HEK293 (cell line): ENCODE measurements around the gene LY6G6F.

Experiments used
- CTCF ChIP-seq: fragments of 450-650 bp; formaldehyde crosslinking; IDR thresholded peaks from 2 replicates; pipeline ENCODE4 v1.5.1; 2016; ENCODE audit warnings: missing biosample characterization, missing genetic modification characterization
- ZBTB49 ChIP-seq: fragments of 450-650 bp; formaldehyde crosslinking; IDR thresholded peaks from 2 replicates; pipeline ENCODE4 v1.5.1; 2016; ENCODE audit warnings: missing biosample characterization, missing genetic modification characterization, low read depth
- ZNF280D ChIP-seq: fragments of 450-650 bp; formaldehyde crosslinking; IDR thresholded peaks from 2 replicates; pipeline ENCODE4 v1.5.1; 2016; ENCODE audit warnings: missing biosample characterization, missing genetic modification characterization
- ZNF624 ChIP-seq: fragments of 450-650 bp; formaldehyde crosslinking; IDR thresholded peaks from 2 replicates; pipeline ENCODE4 v1.5.1; 2017; ENCODE audit warnings: missing biosample characterization, missing genetic modification characterization
- ZSCAN23 ChIP-seq: fragments of 450-650 bp; formaldehyde crosslinking; IDR thresholded peaks from 2 replicates; pipeline ENCODE4 v1.5.1; 2016; ENCODE audit warnings: missing biosample characterization, missing genetic modification characterization
- ZSCAN30 ChIP-seq: fragments of 450-650 bp; IDR thresholded peaks from 2 replicates; pipeline ENCODE4 v1.5.1; 2018; ENCODE audit warnings: missing biosample characterization, mild to moderate bottlenecking, missing genetic modification characterization, moderate library complexity

GRCh38 chr6:31737315-31737990 is 30.8 kb downstream of the LY6G6F start:
- TF ChIP-seq ZSCAN30 (no peak), ZSCAN23 (tag by site-specific recombination) (no peak), ZNF280D (tag by site-specific recombination) (no peak), CTCF (tag by site-specific recombination) (no peak), ZBTB49 (tag by site-specific recombination) (no peak), ZNF624 (tag by site-specific recombination) (no peak)
